Large intestine (tissue), 3 donors: ENCODE data around the gene STBD1. TPM values are rescaled to one million over a fixed set of nuclear protein-coding genes. Genes with fewer than 3 reads are reported as not detected.
"Not testable (repeated sequence)": the region's sequence is repeated elsewhere in the genome, so short reads cannot be mapped to it uniquely, and the experiment has no call there.

Source experiments
- DNase-seq, 2 donors: peaks; one replicate each; pipeline versions ENCODE4 v3.0.0 to v3.0.0-alpha.2; 2013
- H3K27ac ChIP-seq: one replicate; pipeline ENCODE4 v1.5.1; 2013; ENCODE audit warnings: low read length
- H3K27me3 ChIP-seq: 2 replicates; pipeline ENCODE4 v1.6.1; 2013; ENCODE audit warnings: low read length; ENCODE audit not compliant: control insufficient read depth, insufficient read depth
- H3K36me3 ChIP-seq: 2 replicates; pipeline ENCODE4 v1.6.1; 2013; ENCODE audit warnings: low read length; ENCODE audit not compliant: control insufficient read depth, insufficient read depth
- H3K4me1 ChIP-seq: one replicate; pipeline ENCODE4 v1.6.1; 2013; ENCODE audit warnings: low read length; ENCODE audit not compliant: control insufficient read depth, insufficient read depth
- H3K4me3 ChIP-seq: one replicate; pipeline ENCODE4 v1.5.1; 2013; ENCODE audit warnings: low read length
- H3K9me3 ChIP-seq: one replicate; pipeline ENCODE4 v1.6.1; 2013; ENCODE audit warnings: mild to moderate bottlenecking, low read depth, low read length, moderate library complexity; ENCODE audit not compliant: control insufficient read depth
- WGBS: methylation state at CpG from one replicate; pipeline ENCODE4 v1.1.5; 2013; ENCODE audit warnings: low lambda C conversion rate; ENCODE audit not compliant: insufficient coverage; 5-methylcytosine and 5-hydroxymethylcytosine counted together
- polyA plus RNA-seq: library from polyadenylated mRNA; unstranded; fragments of 120-200 nt; gene quantifications from one replicate; pipeline ENCODE4 v1.2.1, GENCODE V29; 2013

The STBD1 gene
- polyA plus RNA-seq, 1 donor = 15.0 TPM

DNA sequence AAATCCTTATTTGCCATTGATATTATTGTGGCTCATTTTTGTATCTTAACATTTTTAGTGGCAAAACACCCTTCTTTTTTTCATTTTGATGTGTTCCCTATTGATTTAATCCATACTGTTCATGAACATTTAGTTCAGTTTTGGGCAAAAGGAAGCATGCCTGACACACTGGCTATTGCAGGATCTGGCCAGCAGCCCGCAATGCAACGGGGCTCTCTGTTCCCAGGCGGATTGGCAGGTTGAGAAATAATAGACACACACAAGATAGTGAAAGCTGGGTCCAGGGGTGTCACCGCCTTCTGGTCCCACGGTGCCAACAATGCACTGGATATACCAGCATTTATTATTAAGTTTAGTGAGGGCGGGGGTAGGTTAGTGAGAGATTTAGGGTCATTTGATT lies 24.9 kb upstream of the STBD1 start:
- not testable (repeated sequence) for H3K27ac ChIP-seq, DNase-seq, H3K36me3 ChIP-seq, H3K4me3 ChIP-seq, H3K27me3 ChIP-seq, H3K9me3 ChIP-seq
- H3K4me1 ChIP-seq = peaks cover 17% of the 10 kb centered on the region
- no CpG with 5 or more reads among the region's 6 CpGs for WGBS

DNA sequence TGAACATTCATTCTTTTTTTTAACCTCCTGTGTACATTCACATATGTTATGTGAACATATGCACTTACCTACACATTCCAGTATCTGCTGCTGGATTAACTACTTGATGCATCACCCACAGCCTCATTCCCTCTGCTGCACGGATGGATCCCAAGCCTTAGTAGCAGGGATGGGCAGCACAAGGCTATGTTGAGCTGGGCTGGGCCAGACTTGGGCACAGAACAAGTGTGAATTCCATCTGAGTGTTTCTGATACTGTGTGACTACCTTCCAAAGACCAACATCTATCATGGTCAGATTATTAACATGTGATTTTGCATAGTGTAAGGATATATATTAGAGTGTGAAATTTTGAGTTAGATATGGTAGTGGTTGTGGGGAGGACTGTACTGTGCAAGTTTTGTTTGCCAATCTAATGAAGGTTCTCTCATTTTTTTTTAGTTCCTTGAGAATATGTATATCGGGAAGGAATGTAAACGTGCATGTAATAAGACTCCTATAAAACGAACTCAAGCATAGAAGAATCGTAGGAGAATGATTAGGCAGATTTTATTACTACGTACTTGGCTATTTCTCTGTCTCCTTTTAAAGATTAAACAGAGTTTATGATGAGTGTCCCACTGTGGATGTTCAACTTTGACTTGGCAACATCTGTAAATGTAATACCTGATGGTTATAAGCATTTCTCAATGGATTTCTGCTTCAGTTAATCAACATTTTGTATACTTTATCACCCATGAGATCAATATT lies 23.4 kb upstream of the STBD1 start:
- Histone ChIP-seq H3K4me3 (no peak overlapping the region), H3K36me3 (no peaks in the 10 kb centered on the region), H3K27ac (peak overlapping the region; percentile 49), H3K9me3 (no peaks in the 10 kb centered on the region), H3K27me3 (no peaks in the 10 kb centered on the region), H3K4me1 (peaks cover 17% of the 10 kb centered on the region)
- DNase-seq = peak in 1 of 2 donors; percentile 38
- WGBS = 47% methylated on average over 4 of the region's 6 CpGs

DNA sequence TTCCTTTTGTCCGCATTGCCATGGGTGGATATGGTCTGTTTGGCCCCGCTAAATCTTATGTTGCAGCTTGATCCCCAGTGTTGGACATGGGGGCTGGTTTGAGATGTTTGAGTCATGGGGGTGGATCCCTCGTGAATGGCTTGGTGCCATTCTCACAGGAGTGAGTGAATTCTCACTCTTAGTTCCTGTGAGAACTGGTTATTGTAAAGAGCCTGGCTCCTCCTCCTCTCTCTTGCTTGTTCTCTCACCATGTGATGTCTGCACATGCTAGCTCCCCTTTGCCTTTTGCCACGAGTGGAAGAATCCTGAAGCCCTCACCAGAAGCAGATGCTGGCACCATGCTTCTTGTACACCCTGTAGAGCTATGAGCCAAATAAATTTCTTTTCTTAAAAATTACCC lies 22.6 kb upstream of the STBD1 start:
- WGBS = no CpG with 5 or more reads among the region's 4 CpGs
- H3K36me3 ChIP-seq = no peaks in the 10 kb centered on the region
- H3K4me3 ChIP-seq = no peak overlapping the region
- H3K4me1 ChIP-seq = peaks cover 14% of the 10 kb centered on the region
- H3K27ac ChIP-seq = peak overlapping the region; percentile 49
- H3K27me3 ChIP-seq = no peaks in the 10 kb centered on the region
- no peaks in the 10 kb centered on the region for H3K9me3 ChIP-seq
- peak in 1 of 2 donors; percentile 43 for DNase-seq

DNA sequence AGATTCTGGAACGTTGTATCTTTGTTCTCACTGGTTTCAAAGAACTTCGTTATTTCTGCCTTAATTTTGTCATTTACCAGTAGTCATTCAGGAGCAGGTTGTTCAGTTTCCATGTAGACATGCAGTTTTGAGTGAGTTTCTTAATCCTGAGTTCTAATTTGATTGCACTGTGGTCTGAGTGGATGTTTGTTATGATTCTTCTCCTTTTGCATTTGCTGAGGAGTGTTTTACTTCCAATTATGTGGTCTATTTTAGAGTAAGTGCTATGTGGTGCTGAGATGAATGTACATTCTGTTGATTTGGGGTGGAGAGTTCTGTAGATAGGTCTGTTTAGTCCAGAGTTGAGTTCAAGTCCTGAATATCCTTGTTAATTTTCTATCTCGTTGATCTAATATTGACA lies 18.7 kb upstream of the STBD1 start:
- H3K27me3 ChIP-seq, H3K9me3 ChIP-seq, H3K4me3 ChIP-seq, H3K36me3 ChIP-seq, DNase-seq, H3K27ac ChIP-seq, H3K4me1 ChIP-seq: not testable (repeated sequence)
- 100% methylated on average over 1 of the region's 3 CpGs for WGBS

GRCh38 chr4:76292730-76293129 lies 13.8 kb upstream of the STBD1 start:
- H3K27me3 ChIP-seq = no peaks in the 10 kb centered on the region
- DNase-seq = no peak
- no CpG with 5 or more reads among the region's 3 CpGs for WGBS

DNA sequence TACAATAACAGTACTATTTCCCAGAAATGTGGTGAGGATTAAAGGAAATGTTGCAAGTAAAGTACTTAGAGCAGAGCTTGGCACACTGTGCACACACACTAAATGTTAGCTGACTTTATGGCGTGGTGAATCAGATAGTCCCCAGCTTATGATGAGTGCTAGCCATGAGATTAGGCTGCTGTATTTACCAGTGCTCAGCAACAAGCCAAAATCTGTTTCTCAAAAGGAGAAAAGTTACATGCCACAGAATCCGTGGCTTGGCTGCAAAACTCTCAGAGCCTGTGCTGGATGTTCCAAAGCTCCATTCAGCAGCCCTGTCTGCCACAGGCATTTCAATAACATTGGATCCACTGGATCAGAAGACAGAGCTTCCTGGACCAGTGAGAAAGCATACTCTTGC lies 12.8 kb upstream of the STBD1 start:
- Histone ChIP-seq H3K27me3 (no peaks in the 10 kb centered on the region), H3K27ac (no peak overlapping the region), H3K4me3 (no peak overlapping the region), H3K9me3 (no peaks in the 10 kb centered on the region), H3K36me3 (peaks cover 3% of the 10 kb centered on the region), H3K4me1 (no peaks in the 10 kb centered on the region)
- no peak for DNase-seq
- 80% methylated on average over 1 of the region's 2 CpGs for WGBS

More at GRCh38 chr4:76292730-76293129, 13.8 kb upstream of the STBD1 start:
- Histone ChIP-seq H3K4me3 (no peak overlapping the region), H3K9me3 (no peaks in the 10 kb centered on the region), H3K4me1 (no peaks in the 10 kb centered on the region), H3K36me3 (peaks cover 3% of the 10 kb centered on the region), H3K27ac (no peak overlapping the region)

- H3K4me3 ChIP-seq = no peak overlapping the region
- no peaks in the 10 kb centered on the region for H3K9me3 ChIP-seq
- 86% methylated on average over 1 of the region's 3 CpGs for WGBS
- H3K27ac ChIP-seq = no peak overlapping the region
- no peaks in the 10 kb centered on the region for H3K36me3 ChIP-seq
- H3K27me3 ChIP-seq = no peaks in the 10 kb centered on the region
- H3K4me1 ChIP-seq = peaks cover 8% of the 10 kb centered on the region
- no peak for DNase-seq
These were observed 10.2 kb upstream of the STBD1 start for GRCh38 chr4:76296286-76296820.

GRCh38 chr4:76298227-76298626 lies 8.3 kb upstream of the STBD1 start:
- Histone ChIP-seq H3K27ac (no peak overlapping the region), H3K27me3 (no peaks in the 10 kb centered on the region), H3K4me3 (no peak overlapping the region), H3K4me1 (peaks cover 18% of the 10 kb centered on the region), H3K9me3 (no peaks in the 10 kb centered on the region), H3K36me3 (no peaks in the 10 kb centered on the region)
- DNase-seq = no peak

DNA sequence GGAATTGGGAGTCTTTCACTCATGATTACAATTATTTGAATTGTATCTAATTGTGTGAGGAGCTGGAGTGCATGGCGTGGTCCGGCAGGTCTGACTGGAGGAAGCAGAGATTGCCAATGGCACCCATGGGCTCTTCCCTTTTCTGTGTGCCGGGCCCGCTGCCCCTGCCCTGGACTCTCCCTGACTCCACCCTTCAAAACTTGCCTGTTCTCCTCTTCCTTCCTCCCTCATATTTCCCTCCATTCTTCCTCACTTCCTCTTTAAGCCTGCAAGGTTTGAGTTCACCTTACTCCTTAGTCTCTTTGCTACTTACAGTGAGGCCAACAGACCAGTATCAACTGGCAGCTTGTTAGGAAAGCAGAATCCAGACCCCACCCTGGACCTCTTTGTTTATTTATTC lies 6.5 kb upstream of the STBD1 start:
- H3K9me3 ChIP-seq = no peaks in the 10 kb centered on the region
- H3K4me3 ChIP-seq = no peak overlapping the region
- 100% methylated on average over 1 of the region's 4 CpGs for WGBS
- H3K4me1 ChIP-seq = peaks cover 23% of the 10 kb centered on the region
- DNase-seq = no peak
- peak overlapping the region; percentile 41 for H3K27ac ChIP-seq
- H3K36me3 ChIP-seq = no peaks in the 10 kb centered on the region
- no peaks in the 10 kb centered on the region for H3K27me3 ChIP-seq

GRCh38 chr4:76301068-76301774 lies 5.3 kb upstream of the STBD1 start:
- H3K9me3 ChIP-seq = no peaks in the 10 kb centered on the region
- H3K4me1 ChIP-seq = peaks cover 28% of the 10 kb centered on the region
- no peak overlapping the region for H3K4me3 ChIP-seq
- H3K27ac ChIP-seq = peak overlapping the region; percentile 87
- H3K36me3 ChIP-seq = no peaks in the 10 kb centered on the region
- H3K27me3 ChIP-seq = no peaks in the 10 kb centered on the region
- DNase-seq = peak; percentile 64 to 84
- WGBS = no CpG with 5 or more reads among the region's 4 CpGs
